Loucy (cell line): Measurements from ENCODE around the gene RAB7B.
"Not testable (repeated sequence)": the region's sequence is repeated elsewhere in the genome, so short reads cannot be mapped to it uniquely, and the experiment has no call there.

ENCODE experiments used
- H2AFZ ChIP-seq: fragments of 200-600 bp; sonication (generic); 2 replicates; pipeline ENCODE4 v1.6.0; 2016; ENCODE audit warnings: antibody characterized with exemption, mild to moderate bottlenecking, low read length, moderate library complexity
- H3F3A ChIP-seq: fragments of 200-600 bp; 2 replicates; pipeline ENCODE4 v1.6.0; 2016; ENCODE audit warnings: antibody characterized with exemption, low read depth, mild to moderate bottlenecking
- H3K27me3 ChIP-seq: fragments of 200-600 bp; sonication (generic); 2 replicates; pipeline ENCODE4 v1.6.1; 2014; ENCODE audit warnings: low read length, mild to moderate bottlenecking; ENCODE audit not compliant: insufficient read depth, poor library complexity, severe bottlenecking
- H3K36me3 ChIP-seq: fragments of 200-600 bp; sonication (generic); 2 replicates; pipeline ENCODE4 v1.6.1; 2016; ENCODE audit warnings: low read length; ENCODE audit not compliant: insufficient read depth
- H3K4me1 ChIP-seq: fragments of 200-600 bp; sonication (generic); 2 replicates; pipeline ENCODE4 v1.5.1; 2014; ENCODE audit warnings: low read length, mild to moderate bottlenecking; ENCODE audit not compliant: insufficient read depth, poor library complexity, severe bottlenecking
- H3K4me2 ChIP-seq: fragments of 200-600 bp; sonication (generic); 2 replicates; pipeline ENCODE4 v1.6.0; 2014; ENCODE audit warnings: antibody characterized with exemption, low read length, low read depth, mild to moderate bottlenecking; ENCODE audit not compliant: poor library complexity, severe bottlenecking
- H3K4me3 ChIP-seq: fragments of 200-600 bp; sonication (generic); 2 replicates; pipeline ENCODE4 v1.5.1; 2014; ENCODE audit warnings: low read length, mild to moderate bottlenecking, mixed read lengths; ENCODE audit not compliant: poor library complexity, severe bottlenecking
- H3K79me2 ChIP-seq: fragments of 200-600 bp; sonication (generic); 2 replicates; pipeline ENCODE4 v1.6.1; 2014; ENCODE audit warnings: low read length; ENCODE audit not compliant: insufficient read depth
- H3K9ac ChIP-seq: fragments of 200-600 bp; sonication (generic); 2 replicates; pipeline ENCODE4 v1.6.0; 2014; ENCODE audit warnings: mild to moderate bottlenecking, low read depth, low read length, moderate library complexity; ENCODE audit not compliant: poor library complexity, severe bottlenecking
- H3K9me2 ChIP-seq: fragments of 200-600 bp; sonication (generic); replicated peaks from 2 replicates; pipeline ENCODE4 v1.6.1; 2016; ENCODE audit warnings: low read depth, low read length, mixed read lengths
- H3K9me3 ChIP-seq: fragments of 200-600 bp; sonication (generic); 2 replicates; pipeline ENCODE4 v1.6.1; 2014; ENCODE audit warnings: mild to moderate bottlenecking, antibody characterized with exemption, low read length, low read depth; ENCODE audit not compliant: insufficient read depth
- H4K20me1 ChIP-seq: fragments of 200-600 bp; sonication (generic); 2 replicates; pipeline ENCODE4 v1.6.0; 2014; ENCODE audit warnings: antibody characterized with exemption, low read length, mild to moderate bottlenecking; ENCODE audit not compliant: insufficient read depth, poor library complexity, severe bottlenecking
- EZH2phosphoT487 ChIP-seq: fragments of 200-600 bp; IDR thresholded peaks from 2 replicates; pipeline ENCODE4 v1.6.1; 2018; ENCODE audit warnings: antibody characterized with exemption, mild to moderate bottlenecking, moderate library complexity, borderline replicate concordance
- TF ChIP-seq, protein P1 (sequence below): fragments of 200-600 bp; sonication (generic); conservative IDR thresholded peaks from 2 replicates; pipeline ENCODE4 v1.5.1; 2014; ENCODE audit warnings: mild to moderate bottlenecking, antibody characterized with exemption, low read length

Gene RAB7B, protein sequence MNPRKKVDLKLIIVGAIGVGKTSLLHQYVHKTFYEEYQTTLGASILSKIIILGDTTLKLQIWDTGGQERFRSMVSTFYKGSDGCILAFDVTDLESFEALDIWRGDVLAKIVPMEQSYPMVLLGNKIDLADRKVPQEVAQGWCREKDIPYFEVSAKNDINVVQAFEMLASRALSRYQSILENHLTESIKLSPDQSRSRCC

DNA sequence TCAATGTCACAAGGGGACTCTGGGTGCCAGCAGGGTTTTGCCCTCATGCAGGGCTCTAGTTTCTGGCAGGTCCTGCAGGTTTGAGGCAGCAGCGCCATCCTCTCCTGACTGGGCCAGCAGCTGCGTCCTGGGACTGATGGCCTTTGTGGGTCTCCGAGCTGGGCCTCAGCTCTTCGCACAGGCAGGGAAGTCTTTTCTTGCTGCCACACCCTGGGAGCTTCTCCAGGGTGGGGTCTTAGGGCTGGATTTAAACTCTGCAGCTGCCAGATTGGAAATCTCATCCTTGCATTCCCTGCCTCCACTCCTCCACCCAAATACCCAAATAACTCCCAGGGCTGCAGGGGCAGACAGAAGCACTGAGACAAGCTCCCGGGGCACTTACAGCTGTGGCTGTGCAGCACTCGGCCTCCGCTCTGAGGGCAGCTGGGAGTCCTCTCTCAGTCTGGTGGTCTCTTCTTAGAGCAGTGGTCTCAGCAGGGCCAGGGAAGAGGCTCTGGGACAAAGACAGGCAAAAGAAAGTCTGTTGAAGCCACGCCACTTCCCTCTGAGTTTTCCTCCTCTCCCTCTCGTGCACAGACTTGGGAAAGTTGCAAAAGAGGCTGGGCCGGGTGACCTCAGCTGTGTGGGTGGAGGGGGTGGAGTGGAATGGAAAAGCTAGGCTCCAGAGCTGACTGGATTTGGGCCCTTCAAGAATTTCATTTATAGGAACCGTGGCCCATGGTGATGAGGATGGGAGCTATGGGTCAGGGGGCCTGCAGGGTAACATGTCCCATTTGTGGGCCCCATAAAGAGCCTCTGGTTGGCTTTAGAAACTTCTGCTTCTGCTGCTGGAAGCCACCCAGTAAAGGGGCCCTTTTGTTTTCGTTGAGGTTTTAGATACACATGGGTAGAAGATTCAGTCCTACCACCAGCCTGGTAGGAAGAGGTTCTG is at the start of gene RAB7B:
Gene RAB7B, minus strand, starts transcription at position 525 of the 931 bp plus-strand sequence. CDS start 9,260 bp downstream, outside the sequence.
- H3K27me3 ChIP-seq = no peaks in the 10 kb centered on the region
- H3K9me2 ChIP-seq = no peaks in the 10 kb centered on the region
- H3K4me3 ChIP-seq = no peak within 1 kb of the TSS
- H4K20me1 ChIP-seq = no peaks in the 10 kb centered on the region
- H3K9me3 ChIP-seq = no peaks in the 10 kb centered on the region
- no peak within 1 kb of the TSS for H3K4me2 ChIP-seq
- no peaks in the 10 kb centered on the region for H3K79me2 ChIP-seq
- TF ChIP-seq, protein P1, sequence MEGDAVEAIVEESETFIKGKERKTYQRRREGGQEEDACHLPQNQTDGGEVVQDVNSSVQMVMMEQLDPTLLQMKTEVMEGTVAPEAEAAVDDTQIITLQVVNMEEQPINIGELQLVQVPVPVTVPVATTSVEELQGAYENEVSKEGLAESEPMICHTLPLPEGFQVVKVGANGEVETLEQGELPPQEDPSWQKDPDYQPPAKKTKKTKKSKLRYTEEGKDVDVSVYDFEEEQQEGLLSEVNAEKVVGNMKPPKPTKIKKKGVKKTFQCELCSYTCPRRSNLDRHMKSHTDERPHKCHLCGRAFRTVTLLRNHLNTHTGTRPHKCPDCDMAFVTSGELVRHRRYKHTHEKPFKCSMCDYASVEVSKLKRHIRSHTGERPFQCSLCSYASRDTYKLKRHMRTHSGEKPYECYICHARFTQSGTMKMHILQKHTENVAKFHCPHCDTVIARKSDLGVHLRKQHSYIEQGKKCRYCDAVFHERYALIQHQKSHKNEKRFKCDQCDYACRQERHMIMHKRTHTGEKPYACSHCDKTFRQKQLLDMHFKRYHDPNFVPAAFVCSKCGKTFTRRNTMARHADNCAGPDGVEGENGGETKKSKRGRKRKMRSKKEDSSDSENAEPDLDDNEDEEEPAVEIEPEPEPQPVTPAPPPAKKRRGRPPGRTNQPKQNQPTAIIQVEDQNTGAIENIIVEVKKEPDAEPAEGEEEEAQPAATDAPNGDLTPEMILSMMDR = no peak
- no peak for TF ChIP-seq EZH2phosphoT487
- peaks cover 17% of the 10 kb centered on the region for H3K4me1 ChIP-seq
- H3K9ac ChIP-seq = no peak within 1 kb of the TSS
- no peaks in the 10 kb centered on the region for H3F3A ChIP-seq
- H2AFZ ChIP-seq = no peak within 1 kb of the TSS
- H3K36me3 ChIP-seq = no peaks in the 10 kb centered on the region

DNA sequence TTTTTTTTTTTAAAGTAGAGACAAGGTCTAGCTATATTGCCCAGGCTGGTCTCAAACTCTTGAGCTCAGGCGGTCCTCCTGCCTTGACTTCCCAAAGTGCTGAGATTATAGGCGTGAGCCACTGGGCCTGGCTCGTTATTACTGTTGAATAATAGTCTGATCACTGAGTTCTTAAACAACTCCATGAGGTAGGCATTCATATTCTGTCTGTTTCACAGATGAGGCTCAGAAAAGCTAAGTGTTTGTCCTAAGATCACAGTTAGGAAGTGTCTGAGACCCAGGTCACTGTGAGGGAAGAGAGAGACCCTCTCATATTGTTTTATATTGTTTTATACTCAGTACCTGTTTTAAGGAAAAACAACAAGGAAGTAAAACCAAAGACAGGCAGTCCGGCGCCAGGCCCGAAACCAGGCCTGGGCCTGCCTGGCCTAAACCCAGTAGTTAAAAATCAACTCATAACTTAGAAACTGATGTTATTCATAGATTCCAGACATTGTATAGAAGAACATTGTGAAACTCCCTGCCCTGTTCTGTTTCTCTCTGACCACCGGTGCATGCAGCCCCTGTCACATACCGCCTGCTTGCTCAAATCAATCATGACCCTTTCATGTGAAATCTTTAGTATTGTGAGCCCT is 49.2 kb upstream of the RAB7B start:
- peaks cover 38% of the 10 kb centered on the region for H3K79me2 ChIP-seq
- H3F3A ChIP-seq, H3K4me2 ChIP-seq, H2AFZ ChIP-seq, H3K9me3 ChIP-seq, H3K9ac ChIP-seq, H3K4me3 ChIP-seq, H4K20me1 ChIP-seq, H3K9me2 ChIP-seq, H3K27me3 ChIP-seq: not testable (repeated sequence)
- H3K36me3 ChIP-seq = peaks cover 45% of the 10 kb centered on the region
- peaks cover 38% of the 10 kb centered on the region for H3K4me1 ChIP-seq

DNA sequence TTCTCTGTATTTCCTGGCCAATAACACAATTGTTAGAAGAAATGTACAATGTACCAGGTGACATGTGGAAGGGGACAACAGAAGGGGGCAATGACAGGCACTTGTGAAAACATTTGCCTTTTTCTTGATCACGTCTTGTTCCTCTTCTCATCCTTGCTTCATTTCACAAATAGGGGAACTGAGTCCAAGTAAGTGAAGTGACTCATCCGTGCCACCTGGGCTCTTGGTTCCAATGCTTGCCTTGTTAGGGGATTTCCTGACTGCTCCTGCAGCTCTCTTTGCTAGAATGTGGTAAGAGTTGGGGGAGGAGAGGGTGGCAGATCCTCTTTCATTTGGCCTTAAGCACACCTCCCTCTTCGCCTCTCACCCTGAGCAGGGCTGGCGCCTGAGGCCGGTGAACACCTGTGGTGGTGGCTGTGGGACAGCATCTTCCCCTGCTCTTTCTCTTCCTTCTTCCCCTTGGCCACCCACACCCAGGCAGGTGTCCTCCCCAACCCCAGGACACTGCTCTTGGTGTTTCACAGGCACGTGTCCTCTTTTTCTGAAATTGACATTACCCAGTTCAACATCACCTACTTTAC is 47.5 kb upstream of the RAB7B start:
- Histone ChIP-seq H3K27me3 (no peaks in the 10 kb centered on the region), H3F3A (no peaks in the 10 kb centered on the region), H3K9me2 (no peaks in the 10 kb centered on the region), H3K4me1 (peaks cover 38% of the 10 kb centered on the region), H3K9ac (no peak overlapping the region), H2AFZ (no peak overlapping the region), H3K9me3 (no peaks in the 10 kb centered on the region), H3K4me2 (peak overlapping the region; percentile 21), H4K20me1 (peaks cover 4% of the 10 kb centered on the region), H3K79me2 (peaks cover 46% of the 10 kb centered on the region), H3K4me3 (no peak overlapping the region), H3K36me3 (peaks cover 29% of the 10 kb centered on the region)
- TF ChIP-seq EZH2phosphoT487 = no peak
